BLaER1 treated with 17β-estradiol and CSF1 and Interleukin-3, amounts not matched to agents 10 nM and 100 nM (cell line): ENCODE results near the gene SLC13A4.

ENCODE experiments used
- H3K27ac ChIP-seq, 11 experiments: shearing (Covaris generic); formaldehyde crosslinking; 2 replicates each; pipeline ENCODE4 v1.8.1; 2022
- H3K27me3 ChIP-seq, 11 experiments: shearing (Covaris generic); formaldehyde crosslinking; 2 replicates each; pipeline ENCODE4 v1.8.1; 2022
- H3K36me3 ChIP-seq, 11 experiments: shearing (Covaris generic); formaldehyde crosslinking; 2 replicates each; pipeline ENCODE4 v1.8.1; 2022
- H3K4me1 ChIP-seq, 10 experiments: shearing (Covaris generic); formaldehyde crosslinking; 2 replicates each; pipeline ENCODE4 v1.8.1; 2022
- H3K4me2 ChIP-seq, 11 experiments: shearing (Covaris generic); formaldehyde crosslinking; 2 replicates each; pipeline ENCODE4 v1.8.1; 2022
- H3K4me3 ChIP-seq, 10 experiments: shearing (Covaris generic); formaldehyde crosslinking; 2 replicates each; pipeline ENCODE4 v1.8.1; 2022
- H3K9ac ChIP-seq, 11 experiments: shearing (Covaris generic); formaldehyde crosslinking; 2 replicates each; pipeline ENCODE4 v1.8.1; 2022
- H3K9me3 ChIP-seq, 11 experiments: shearing (Covaris generic); formaldehyde crosslinking; replicated peaks in 1 of 11; 2 replicates each; pipeline ENCODE4 v1.8.1; 2022
- H4K20me1 ChIP-seq, 11 experiments: shearing (Covaris generic); formaldehyde crosslinking; 2 replicates each; pipeline ENCODE4 v1.8.1; 2022
- Cebpa-rat ChIP-seq, 11 experiments: shearing (Covaris generic); IDR thresholded peaks; 2 replicates each; pipeline ENCODE4 v1.8.1; 2022

Gene SLC13A4

DNA sequence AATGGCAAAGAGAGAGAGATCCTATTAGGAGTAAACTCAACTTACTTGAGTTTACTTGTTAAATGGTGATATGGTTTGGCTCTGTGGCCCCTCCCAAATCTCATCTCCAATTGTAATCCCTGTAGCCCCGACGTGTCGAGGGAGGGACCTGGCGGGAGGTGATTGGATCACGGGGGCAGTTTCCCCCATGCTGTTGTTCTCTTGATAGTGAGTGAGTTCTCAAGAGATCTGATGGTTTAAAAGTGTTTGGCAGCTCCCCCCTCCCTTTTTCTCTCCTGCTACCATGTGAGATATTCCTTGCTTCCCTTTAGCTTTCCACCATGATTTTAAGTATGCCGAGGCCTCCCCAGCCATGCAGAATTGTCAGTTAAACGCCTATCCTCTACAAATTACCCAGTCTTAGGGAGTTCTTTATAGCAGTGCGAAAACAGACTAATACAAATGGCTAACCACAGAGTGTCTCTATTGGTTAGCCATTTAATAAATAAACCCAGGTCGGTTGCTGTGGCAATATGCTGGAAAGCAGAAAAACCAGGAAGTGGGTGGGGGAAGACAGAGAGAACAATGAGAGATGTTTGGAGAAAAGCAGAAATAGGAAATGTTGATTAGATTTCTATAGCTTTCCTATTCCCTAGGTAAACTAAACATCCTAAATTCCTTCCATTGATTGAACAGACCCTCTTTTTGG, 68.7 kb downstream of the SLC13A4 start:
- Histone ChIP-seq H3K9ac (peak overlapping the region in 1 of 11 experiments; percentile 59; a peak in 2 of 22 replicates), H3K36me3 (peaks cover 0 to 1% (median 0%) of the 10 kb centered on the region in 11 experiments; a peak in 1 of 22 replicates)

DNA sequence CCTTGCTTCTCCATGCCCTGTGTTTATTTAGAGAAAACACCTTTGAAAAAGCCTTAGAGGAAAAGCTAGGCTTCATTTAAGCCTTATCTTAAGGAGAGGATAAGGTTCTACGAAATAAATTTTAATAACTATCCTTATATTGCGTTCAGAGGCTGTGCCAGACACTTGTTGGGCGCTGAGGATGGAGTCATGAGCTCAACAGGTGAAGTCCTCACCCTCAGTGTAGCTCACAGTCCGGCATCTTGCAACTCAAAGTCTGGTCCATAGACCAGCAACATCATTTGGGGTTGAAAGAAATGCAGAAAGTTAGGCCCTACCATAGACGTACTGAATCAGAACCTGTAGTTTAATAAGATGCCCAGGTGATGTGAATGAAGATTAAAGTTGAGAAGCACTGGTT, 69.4 kb downstream of the SLC13A4 start:
- Histone ChIP-seq H3K4me1 (peaks cover 11 to 30% (median 21%) of the 10 kb centered on the region in 10 experiments), H3K27ac (peak overlapping the region in 1 of 11 experiments; percentile 81; a peak in 1 of 22 replicates), H3K4me2 (peak overlapping the region in 1 of 11 experiments; percentile 71; a peak in 2 of 22 replicates), H4K20me1 (no peaks in the 10 kb centered on the region), H3K4me3 (no peak overlapping the region), H3K9ac (no peak overlapping the region), H3K27me3 (no peaks in the 10 kb centered on the region), H3K36me3 (no peaks in the 10 kb centered on the region), H3K9me3 (no peaks in the 10 kb centered on the region)
- no peak for TF ChIP-seq Cebpa-rat (IDR thresholded peaks at IDR 0.05)

More for the DNA sequence above, 68.7 kb downstream of the SLC13A4 start:
- TF ChIP-seq Cebpa-rat (IDR thresholded peaks at IDR 0.05), result no peak
- Histone ChIP-seq H3K4me2 (peak overlapping the region in 7 of 11 experiments; percentile 14 to 71 (median 39); a peak in 10 of 22 replicates), H3K27ac (peak overlapping the region in 6 of 11 experiments; percentile 15 to 81 (median 44); a peak in 8 of 22 replicates), H3K27me3 (no peaks in the 10 kb centered on the region), H4K20me1 (no peaks in the 10 kb centered on the region), H3K4me1 (peaks cover 18 to 37% (median 28%) of the 10 kb centered on the region in 10 experiments), H3K9me3 (no peaks in the 10 kb centered on the region), H3K4me3 (no peak overlapping the region)

- no peak overlapping the region for H3K4me2 ChIP-seq
- no peak overlapping the region for H3K9ac ChIP-seq
- no peak overlapping the region for H3K27ac ChIP-seq
Observed at GRCh38 chr7:135653340-135654080, 74.5 kb downstream of the SLC13A4 start.

GRCh38 chr7:135650831-135651573, 77.0 kb downstream of the SLC13A4 start:
- Histone ChIP-seq H3K4me3 (no peak overlapping the region), H3K4me1 (peaks cover 0 to 27% (median 0%) of the 10 kb centered on the region in 10 experiments; a peak in 6 of 20 replicates), H3K27ac (peak overlapping the region in 3 of 11 experiments; percentile 10 to 56 (median 12); a peak in 5 of 22 replicates), H3K27me3 (no peaks in the 10 kb centered on the region), H3K4me2 (peak overlapping the region in 3 of 11 experiments; percentile 30 to 63 (median 58); a peak in 6 of 22 replicates), H4K20me1 (no peaks in the 10 kb centered on the region; a peak in 1 of 22 replicates), H3K9ac (no peak overlapping the region), H3K9me3 (no peaks in the 10 kb centered on the region), H3K36me3 (peaks cover 23 to 54% (median 43%) of the 10 kb centered on the region in 11 experiments)
- TF ChIP-seq Cebpa-rat (IDR thresholded peaks at IDR 0.05), result no peak

More at GRCh38 chr7:135653340-135654080, 74.5 kb downstream of the SLC13A4 start:
- H3K4me3 ChIP-seq, result no peak overlapping the region
- TF ChIP-seq Cebpa-rat (IDR thresholded peaks at IDR 0.05), result no peak
- no peaks in the 10 kb centered on the region for H3K9me3 ChIP-seq
- H4K20me1 ChIP-seq, result no peaks in the 10 kb centered on the region
- H3K27me3 ChIP-seq, result no peaks in the 10 kb centered on the region
- H3K36me3 ChIP-seq, result peaks cover under 1 to 29% (median 19%) of the 10 kb centered on the region in 11 experiments; a peak in 20 of 22 replicates
- peaks cover 0 to 27% (median 0%) of the 10 kb centered on the region in 10 experiments; a peak in 6 of 20 replicates for H3K4me1 ChIP-seq

- H3K4me1 ChIP-seq, result peaks cover 0 to 27% (median 0%) of the 10 kb centered on the region in 10 experiments; a peak in 6 of 20 replicates
- no peak for TF ChIP-seq Cebpa-rat (IDR thresholded peaks at IDR 0.05)
- H3K27me3 ChIP-seq, result no peaks in the 10 kb centered on the region
- peaks cover 48 to 82% (median 69%) of the 10 kb centered on the region in 11 experiments for H3K36me3 ChIP-seq
- no peak overlapping the region for H3K4me2 ChIP-seq
- no peak overlapping the region for H3K4me3 ChIP-seq
- H3K27ac ChIP-seq, result no peak overlapping the region
- no peaks in the 10 kb centered on the region for H3K9me3 ChIP-seq
- H4K20me1 ChIP-seq, result peaks cover 0 to 14% (median 0%) of the 10 kb centered on the region in 11 experiments; a peak in 5 of 22 replicates
- H3K9ac ChIP-seq, result no peak overlapping the region
Observed at GRCh38 chr7:135648235-135648634, 79.8 kb downstream of the SLC13A4 start.

GRCh38 chr7:135647755-135648154, 80.2 kb downstream of the SLC13A4 start:
- Histone ChIP-seq H3K9ac (no peak overlapping the region), H3K4me3 (no peak overlapping the region), H4K20me1 (peaks cover 0 to 14% (median 0%) of the 10 kb centered on the region in 11 experiments; a peak in 5 of 22 replicates), H3K36me3 (peaks cover 53 to 87% (median 73%) of the 10 kb centered on the region in 11 experiments), H3K4me2 (no peak overlapping the region), H3K27me3 (no peaks in the 10 kb centered on the region), H3K27ac (no peak overlapping the region), H3K4me1 (peaks cover 0 to 27% (median 0%) of the 10 kb centered on the region in 10 experiments; a peak in 6 of 20 replicates), H3K9me3 (no peaks in the 10 kb centered on the region)
- TF ChIP-seq Cebpa-rat (IDR thresholded peaks at IDR 0.05), result no peak

DNA sequence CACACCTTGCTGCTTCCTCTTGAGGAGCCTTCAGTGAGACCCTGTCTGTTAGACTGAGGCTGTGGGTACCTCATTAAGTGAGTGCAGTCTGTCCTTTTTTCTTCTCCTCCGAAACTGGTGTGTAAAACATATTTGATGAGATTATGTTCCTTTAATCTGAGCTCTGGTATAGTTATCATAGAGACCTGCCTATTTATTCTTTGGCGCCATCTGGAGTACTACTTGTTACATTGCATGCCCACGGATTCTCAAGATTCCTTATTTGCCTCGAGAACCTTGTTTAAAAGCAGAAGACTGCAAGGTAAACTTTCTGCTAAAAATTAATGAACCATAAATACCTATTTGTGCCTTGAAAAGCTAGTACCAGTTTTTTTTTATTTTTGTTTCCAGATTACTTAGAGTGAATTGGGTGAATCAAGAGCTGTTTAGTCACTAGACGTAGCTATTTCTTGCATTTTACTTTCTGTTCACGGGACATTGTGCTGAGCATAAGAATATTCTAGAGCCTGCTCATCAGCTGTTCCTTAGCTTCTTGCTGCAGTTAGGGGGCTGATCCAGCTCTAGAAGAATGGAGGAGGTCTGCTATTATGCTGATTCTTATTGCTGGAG, 82.6 kb downstream of the SLC13A4 start:
- no peak for TF ChIP-seq Cebpa-rat (IDR thresholded peaks at IDR 0.05)
- Histone ChIP-seq H3K4me1 (peaks cover 0 to 8% (median 0%) of the 10 kb centered on the region in 10 experiments; a peak in 6 of 20 replicates), H3K9ac (no peak overlapping the region), H4K20me1 (peaks cover 0 to 25% (median 0%) of the 10 kb centered on the region in 11 experiments; a peak in 6 of 22 replicates), H3K9me3 (no peaks in the 10 kb centered on the region), H3K36me3 (peaks cover 76 to 100% (median 95%) of the 10 kb centered on the region in 11 experiments), H3K27ac (no peak overlapping the region), H3K4me3 (no peak overlapping the region), H3K4me2 (no peak overlapping the region), H3K27me3 (no peaks in the 10 kb centered on the region)

DNA sequence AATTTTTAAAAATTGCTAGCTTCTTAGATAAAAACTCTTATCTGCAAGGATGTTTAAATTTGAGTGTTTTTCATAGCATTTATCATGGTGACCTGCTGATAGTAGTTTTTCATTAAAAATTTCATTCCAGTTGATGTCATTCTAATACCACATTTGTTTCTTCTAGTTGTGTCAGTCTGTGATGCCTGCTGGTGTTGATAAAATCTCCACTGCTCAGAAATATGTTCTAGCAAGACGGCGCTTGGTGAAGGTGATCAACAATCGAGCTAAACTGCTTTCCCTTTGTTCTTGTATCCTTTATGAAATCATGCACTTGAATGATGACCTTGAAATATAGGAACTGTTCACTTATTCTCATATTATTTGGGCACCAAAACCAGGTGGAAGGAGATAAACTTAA, 83.3 kb downstream of the SLC13A4 start:
- TF ChIP-seq Cebpa-rat (IDR thresholded peaks at IDR 0.05), result no peak

More for the DNA sequence above, 83.3 kb downstream of the SLC13A4 start:
- Histone ChIP-seq H3K36me3 (peaks cover 79 to 100% (median 98%) of the 10 kb centered on the region in 11 experiments), H3K4me3 (no peak overlapping the region), H3K27ac (no peak overlapping the region), H3K4me2 (no peak overlapping the region), H3K4me1 (peaks cover 0 to 1% (median 0%) of the 10 kb centered on the region in 10 experiments; a peak in 2 of 20 replicates), H4K20me1 (peaks cover 0 to 25% (median 0%) of the 10 kb centered on the region in 11 experiments; a peak in 6 of 22 replicates), H3K9ac (no peak overlapping the region), H3K27me3 (no peaks in the 10 kb centered on the region), H3K9me3 (no peaks in the 10 kb centered on the region)
